ENCODE data around the gene C1R. TPM values are rescaled to one million over a fixed set of nuclear protein-coding genes. Genes with fewer than 3 reads are reported as not detected.

C1R gene
- total RNA-seq, 1 experiment from 2014 or later = 11.5 TPM

DNA sequence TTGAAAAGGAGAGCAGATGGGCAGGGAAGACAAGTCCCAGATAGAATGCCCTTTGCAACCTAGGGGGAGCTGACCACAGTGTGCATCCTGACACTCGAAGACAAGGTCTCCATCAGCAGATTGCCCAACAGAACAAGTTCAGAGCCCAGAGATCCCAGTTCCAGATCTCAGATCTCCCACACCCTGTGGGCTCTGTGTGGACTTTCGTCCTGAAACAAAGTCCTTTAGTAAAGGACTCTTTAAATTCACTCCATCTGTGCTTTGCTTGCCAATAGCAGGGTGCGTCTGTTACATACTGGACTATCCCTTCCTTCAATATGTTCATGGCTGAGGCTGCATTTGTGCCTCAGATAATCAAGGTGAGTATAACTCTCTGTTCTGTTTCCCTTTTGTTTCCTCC is 25.4 kb upstream of the C1R start:
- peaks cover 0 to 5% of the 10 kb centered on the region in 2 experiments; a peak in 2 of 4 replicates for H3K4me1 Mint-ChIP-seq
- H3K4ac ChIP-seq (ENCODE audit: low read depth, low read length) = no peak overlapping the region
- H3K4me1 ChIP-seq (ENCODE audit: insufficient read depth, low read length) = no peaks in the 10 kb centered on the region
- no peak overlapping the region for H3K27ac Mint-ChIP-seq
- peaks cover 6% of the 10 kb centered on the region for H3K27me3 Mint-ChIP-seq (ENCODE audit: low read depth)
- H3K4me3 Mint-ChIP-seq = no peak overlapping the region
- no peaks in the 10 kb centered on the region for H3K27me3 ChIP-seq (ENCODE audit: insufficient read depth, low read length)
- H3K56ac ChIP-seq (ENCODE audit: insufficient read length, low read depth, low read length) = no peak overlapping the region
- H4K8ac ChIP-seq (replicated peaks; ENCODE audit: insufficient read length, low read depth, low read length) = no peak overlapping the region
- H4K91ac ChIP-seq (ENCODE audit: insufficient read length, low read depth, low read length) = no peak overlapping the region
- H2BK5ac ChIP-seq (ENCODE audit: insufficient read length, low read length) = no peak overlapping the region
- H4K20me1 ChIP-seq (ENCODE audit: control insufficient read depth, insufficient read depth, insufficient read length) = no peaks in the 10 kb centered on the region
- H2AFZ ChIP-seq (ENCODE audit: low read length) = no peak overlapping the region
- H3K23ac ChIP-seq (ENCODE audit: insufficient read length, low read depth, low read length) = no peak overlapping the region
- DNase-seq = no peak
- H3T11ph ChIP-seq (ENCODE audit: low read length) = no peak overlapping the region
- H3K79me1 ChIP-seq (ENCODE audit: insufficient read depth, low read depth, low read length, poor library complexity, severe bottlenecking) = no peaks in the 10 kb centered on the region
- no peaks in the 10 kb centered on the region; a peak in 1 of 7 replicates for H3K36me3 Mint-ChIP-seq (ENCODE audit: insufficient read depth in 1 of 3, low read depth in 3 of 3)
- no peaks in the 10 kb centered on the region for H3K9me3 Mint-ChIP-seq
- TF ChIP-seq, protein P1, sequence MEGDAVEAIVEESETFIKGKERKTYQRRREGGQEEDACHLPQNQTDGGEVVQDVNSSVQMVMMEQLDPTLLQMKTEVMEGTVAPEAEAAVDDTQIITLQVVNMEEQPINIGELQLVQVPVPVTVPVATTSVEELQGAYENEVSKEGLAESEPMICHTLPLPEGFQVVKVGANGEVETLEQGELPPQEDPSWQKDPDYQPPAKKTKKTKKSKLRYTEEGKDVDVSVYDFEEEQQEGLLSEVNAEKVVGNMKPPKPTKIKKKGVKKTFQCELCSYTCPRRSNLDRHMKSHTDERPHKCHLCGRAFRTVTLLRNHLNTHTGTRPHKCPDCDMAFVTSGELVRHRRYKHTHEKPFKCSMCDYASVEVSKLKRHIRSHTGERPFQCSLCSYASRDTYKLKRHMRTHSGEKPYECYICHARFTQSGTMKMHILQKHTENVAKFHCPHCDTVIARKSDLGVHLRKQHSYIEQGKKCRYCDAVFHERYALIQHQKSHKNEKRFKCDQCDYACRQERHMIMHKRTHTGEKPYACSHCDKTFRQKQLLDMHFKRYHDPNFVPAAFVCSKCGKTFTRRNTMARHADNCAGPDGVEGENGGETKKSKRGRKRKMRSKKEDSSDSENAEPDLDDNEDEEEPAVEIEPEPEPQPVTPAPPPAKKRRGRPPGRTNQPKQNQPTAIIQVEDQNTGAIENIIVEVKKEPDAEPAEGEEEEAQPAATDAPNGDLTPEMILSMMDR (conservative IDR thresholded peaks at IDR 0.05) = no peak
- H2BK12ac ChIP-seq (ENCODE audit: insufficient read length, low read depth, low read length) = no peak overlapping the region
- H3K79me2 ChIP-seq (ENCODE audit: insufficient read depth, low read length) = no peaks in the 10 kb centered on the region
- no peak overlapping the region for H4K5ac ChIP-seq (ENCODE audit: insufficient read length, low read depth, low read length)
- no peak overlapping the region for H2BK120ac ChIP-seq (ENCODE audit: low read depth, low read length, poor library complexity, severe bottlenecking)
- H3K9ac ChIP-seq (ENCODE audit: extremely low read depth, insufficient read length, low read length) = no peak overlapping the region
- no peaks in the 10 kb centered on the region for H3K23me2 ChIP-seq (ENCODE audit: insufficient read length, low read depth, low read length, poor library complexity, severe bottlenecking)
- H3K14ac ChIP-seq (ENCODE audit: insufficient read depth, low read length) = no peak overlapping the region
- no peak overlapping the region for H3K4me2 ChIP-seq (ENCODE audit: insufficient read depth, insufficient read length, low read length)
- H2AK5ac ChIP-seq (ENCODE audit: insufficient read length, low read length) = no peak overlapping the region
- H3K27ac ChIP-seq (ENCODE audit: insufficient read length, low read depth, low read length) = no peak overlapping the region
- no peak overlapping the region for H2BK15ac ChIP-seq (ENCODE audit: low read depth, low read length)
- H3K18ac ChIP-seq (ENCODE audit: insufficient read length, low read depth, low read length) = no peak overlapping the region
- no CpG with 5 or more reads among the region's 3 CpGs for WGBS (ENCODE audit: extremely low coverage, insufficient read length, low lambda C conversion rate)
- no peaks in the 10 kb centered on the region for H3K9me3 ChIP-seq (ENCODE audit: control insufficient read depth, low read depth, low read length)
- no peak overlapping the region for H2BK20ac ChIP-seq (ENCODE audit: low read depth, low read length, poor library complexity, severe bottlenecking)

Measured in H9 (cell line).